Suprapubic skin (tissue), 4 donors: ENCODE results near the gene NDFIP1.

Source experiments
- CTCF ChIP-seq, 2 donors: fragments of 200-600 bp in 1 of 2; fragments of 450-650 bp in 1 of 2; sonication (generic) in 1 of 2; IDR thresholded peaks; one replicate each; pipeline ENCODE4 v1.5.1; 2016 to 2019; ENCODE audit warnings: antibody characterized with exemption in 2 of 2, mild to moderate bottlenecking in 1 of 2, moderate library complexity in 1 of 2
- POLR2A ChIP-seq, 2 donors: fragments of 450-650 bp; IDR thresholded peaks; one replicate each; pipeline ENCODE4 v1.6.1; 2017; ENCODE audit warnings: antibody characterized with exemption in 2 of 2, mild to moderate bottlenecking in 2 of 2, moderate library complexity in 2 of 2
- POLR2AphosphoS5 ChIP-seq, 3 donors: sonication (generic); formaldehyde crosslinking; IDR thresholded peaks; one replicate each; pipeline ENCODE4 v1.6.1; 2017; ENCODE audit warnings: antibody characterized with exemption in 3 of 3

- no peak for TF ChIP-seq CTCF (IDR thresholded peaks at IDR 0.05)
- no peak for TF ChIP-seq POLR2A (IDR thresholded peaks at IDR 0.05)
- no peak for TF ChIP-seq POLR2AphosphoS5 (IDR thresholded peaks at IDR 0.05)
These were observed 76.4 kb downstream of the NDFIP1 start for GRCh38 chr5:142184988-142185387.
